CD4-positive, alpha-beta T cell treated with Interleukin-1 beta for 1 hour (primary cell): ENCODE data around the gene LTB4R2.

Source experiments
- DNase-seq, 2 donors: peaks; one replicate each; pipeline ENCODE4 v3.0.0-alpha.2; 2020 to 2022

LTB4R2 gene

GRCh38 chr14:24299255-24300191 lies 10.4 kb upstream of the LTB4R2 start, which contains the start of the genes DHRS1 and NOP9:
DHRS1 (minus strand) TSS chr14:24299780; CDS start chr14:24299106, 674 bp downstream.
NOP9 (plus strand) TSS chr14:24299850; CDS start chr14:24299955, 105 bp downstream.
- DNase-seq, result peak; percentile 88 to 91

DNA sequence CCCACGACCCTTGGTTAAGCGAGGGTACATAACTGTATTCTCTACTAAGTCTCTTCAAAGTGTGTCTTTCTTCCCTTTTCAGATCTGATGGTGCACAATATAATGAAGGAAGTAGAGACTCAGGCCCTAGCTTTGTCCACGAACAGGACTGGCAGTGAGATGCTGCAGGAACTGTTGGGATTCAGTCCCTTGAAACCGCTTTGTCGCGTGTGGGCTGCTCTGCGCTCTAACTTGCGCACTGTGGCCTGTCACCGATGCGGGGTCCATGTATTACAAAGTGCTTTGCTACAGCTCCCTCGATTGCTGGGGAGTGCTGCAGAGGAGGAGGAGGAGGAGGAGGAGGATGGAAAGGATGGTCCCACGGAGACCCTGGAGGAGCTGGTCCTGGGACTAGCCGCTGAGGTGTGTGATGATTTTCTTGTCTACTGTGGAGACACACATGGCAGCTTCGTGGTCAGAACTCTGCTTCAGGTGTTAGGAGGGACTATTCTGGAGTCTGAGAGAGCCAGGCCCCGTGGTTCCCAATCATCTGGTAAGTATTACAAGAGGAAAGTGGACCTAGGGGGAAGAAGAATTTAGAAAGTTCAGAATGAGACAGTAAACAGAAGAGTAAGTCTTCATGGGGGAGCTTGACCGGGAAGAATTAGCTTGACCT lies 9.5 kb upstream of the LTB4R2 start:
- no peak for DNase-seq

DNA sequence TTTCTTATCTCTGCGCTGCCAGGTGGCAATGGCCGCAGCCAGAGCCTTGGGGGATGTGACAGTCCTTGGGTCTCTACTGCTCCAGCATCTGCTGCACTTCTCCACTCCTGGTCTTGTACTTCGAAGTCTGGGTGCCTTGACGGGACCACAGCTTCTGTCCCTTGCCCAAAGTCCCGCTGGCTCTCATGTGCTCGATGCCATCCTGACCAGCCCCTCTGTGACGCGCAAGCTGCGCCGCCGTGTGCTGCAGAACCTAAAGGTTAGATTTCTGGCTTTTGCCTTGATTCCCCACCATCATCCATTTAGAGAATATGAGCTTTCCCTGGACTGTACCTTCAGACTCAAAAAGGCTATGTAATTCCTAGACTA lies 5.9 kb upstream of the LTB4R2 start:
- no peak for DNase-seq

- no peak for DNase-seq
Measured at GRCh38 chr14:24307156-24307574, 2.8 kb upstream of the LTB4R2 start.

DNA sequence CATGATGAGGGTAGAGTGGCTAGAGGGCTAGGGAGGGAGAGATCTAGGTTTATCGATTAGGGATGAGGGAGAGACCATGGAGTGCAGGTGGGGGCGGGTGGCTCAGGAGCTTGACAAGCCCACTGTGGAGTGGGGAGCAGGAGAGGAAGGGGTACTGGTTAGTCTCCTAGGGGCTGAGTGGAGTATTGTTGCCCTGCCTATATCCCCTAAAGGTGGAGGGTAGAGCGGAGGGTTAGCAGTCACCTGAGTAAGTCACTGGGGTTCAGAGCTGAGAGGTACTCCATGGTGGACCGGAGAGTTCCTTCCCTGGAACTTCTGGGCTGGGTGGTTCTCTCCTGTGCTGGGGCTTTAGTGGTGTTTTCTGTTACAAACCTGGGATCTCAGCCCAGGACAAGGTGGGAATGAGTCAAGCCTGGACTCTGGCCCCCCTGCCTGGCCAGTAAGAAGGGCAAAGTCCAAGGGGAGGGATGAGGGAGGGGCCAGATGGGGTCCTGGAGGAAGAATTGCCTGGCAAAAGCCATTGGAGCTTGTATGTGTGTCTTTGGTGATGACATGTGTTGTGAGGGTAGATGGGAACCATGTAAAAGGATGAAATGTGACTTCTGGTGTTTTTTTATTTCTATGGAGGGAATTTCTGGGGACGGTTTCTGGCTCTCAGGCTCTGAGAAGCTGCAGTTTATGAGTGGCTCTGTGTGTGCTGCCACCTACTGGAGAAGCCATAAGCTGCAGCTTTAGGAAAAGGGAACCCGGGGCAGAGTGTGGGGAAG lies 2.2 kb upstream of the LTB4R2 start, which contains the start of gene CIDEB:
CIDEB (minus strand) TSS at position 403 of the 767 bp plus-strand sequence; CDS start at position 284, 119 bp downstream.
- DNase-seq, result peak; percentile 66 to 72

- no peak for DNase-seq
Measured at GRCh38 chr14:24308342-24309124, 1.4 kb upstream of the LTB4R2 start.

DNA sequence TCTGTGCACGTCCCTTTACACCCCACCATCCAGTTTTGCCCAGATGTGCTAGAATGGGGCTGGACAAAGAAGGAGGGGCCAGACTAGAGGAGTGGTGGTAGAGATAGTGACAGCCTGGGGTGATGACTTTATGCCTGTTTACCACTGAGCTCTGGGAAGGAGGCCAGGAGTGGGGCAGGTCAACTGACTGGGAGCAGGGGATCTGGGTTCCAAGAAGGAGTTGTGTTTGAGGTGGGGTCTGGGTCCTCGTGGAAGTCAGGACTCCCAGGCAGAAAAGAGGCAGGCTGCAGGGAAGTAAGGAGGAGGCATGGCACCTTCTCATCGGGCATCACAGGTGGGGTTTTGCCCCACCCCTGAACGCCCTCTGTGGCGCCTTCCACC lies 315 bp downstream of the LTB4R2 start:
- no peak for DNase-seq

DNA sequence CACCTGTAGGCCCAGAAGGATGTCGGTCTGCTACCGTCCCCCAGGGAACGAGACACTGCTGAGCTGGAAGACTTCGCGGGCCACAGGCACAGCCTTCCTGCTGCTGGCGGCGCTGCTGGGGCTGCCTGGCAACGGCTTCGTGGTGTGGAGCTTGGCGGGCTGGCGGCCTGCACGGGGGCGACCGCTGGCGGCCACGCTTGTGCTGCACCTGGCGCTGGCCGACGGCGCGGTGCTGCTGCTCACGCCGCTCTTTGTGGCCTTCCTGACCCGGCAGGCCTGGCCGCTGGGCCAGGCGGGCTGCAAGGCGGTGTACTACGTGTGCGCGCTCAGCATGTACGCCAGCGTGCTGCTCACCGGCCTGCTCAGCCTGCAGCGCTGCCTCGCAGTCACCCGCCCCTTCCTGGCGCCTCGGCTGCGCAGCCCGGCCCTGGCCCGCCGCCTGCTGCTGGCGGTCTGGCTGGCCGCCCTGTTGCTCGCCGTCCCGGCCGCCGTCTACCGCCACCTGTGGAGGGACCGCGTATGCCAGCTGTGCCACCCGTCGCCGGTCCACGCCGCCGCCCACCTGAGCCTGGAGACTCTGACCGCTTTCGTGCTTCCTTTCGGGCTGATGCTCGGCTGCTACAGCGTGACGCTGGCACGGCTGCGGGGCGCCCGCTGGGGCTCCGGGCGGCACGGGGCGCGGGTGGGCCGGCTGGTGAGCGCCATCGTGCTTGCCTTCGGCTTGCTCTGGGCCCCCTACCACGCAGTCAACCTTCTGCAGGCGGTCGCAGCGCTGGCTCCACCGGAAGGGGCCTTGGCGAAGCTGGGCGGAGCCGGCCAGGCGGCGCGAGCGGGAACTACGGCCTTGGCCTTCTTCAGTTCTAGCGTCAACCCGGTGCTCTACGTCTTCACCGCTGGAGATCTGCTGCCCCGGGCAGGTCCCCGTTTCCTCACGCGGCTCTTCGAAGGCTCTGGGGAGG lies 985 bp downstream of the LTB4R2 start, which contains the start of gene LTB4R:
LTB4R (plus strand) TSS at position 857 of the 959 bp plus-strand sequence. CDS start 4,150 bp downstream, outside the sequence.
- DNase-seq, result peak; percentile 77 to 78

- DNase-seq, result peak in 1 of 2 donors; percentile 24
Measured at GRCh38 chr14:24311837-24312615, 2.1 kb downstream of the LTB4R2 start.

DNA sequence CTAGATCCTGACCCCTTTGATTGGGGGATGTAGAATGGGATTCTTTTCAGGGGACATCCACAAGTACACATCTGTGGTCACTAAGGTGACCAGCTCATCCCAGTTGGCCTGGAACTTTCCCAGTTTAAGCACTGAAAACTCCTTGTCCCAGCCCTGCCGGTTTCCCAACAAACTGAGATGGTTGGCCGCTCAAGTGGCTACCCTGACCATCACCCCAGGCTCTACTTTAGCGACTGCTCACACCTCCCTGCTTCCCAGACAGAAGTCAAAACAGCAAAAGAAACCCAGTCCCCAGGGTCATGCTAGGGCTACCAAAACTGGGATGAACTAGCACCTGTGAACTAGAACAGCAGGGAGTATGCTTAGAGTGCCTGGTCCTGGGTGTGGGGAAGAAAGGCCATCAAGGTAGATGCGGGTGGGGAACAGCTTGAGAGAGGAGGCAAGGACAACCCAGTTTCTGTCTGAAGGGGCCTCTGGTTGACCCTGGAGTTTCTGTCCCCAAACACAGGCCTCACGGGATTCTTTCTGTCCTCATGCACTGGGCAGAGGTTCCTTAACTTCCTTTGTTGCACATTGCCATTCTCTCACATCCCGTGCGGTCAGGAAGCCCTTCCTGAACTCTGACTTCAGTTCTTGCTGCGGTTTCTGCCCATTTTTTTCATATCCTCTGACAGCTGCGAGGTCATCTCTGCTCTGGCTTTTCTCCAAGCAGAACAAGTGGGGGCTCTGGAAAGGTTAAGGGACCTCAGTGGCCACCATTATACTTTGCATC lies 3.0 kb downstream of the LTB4R2 start:
- peak; percentile 52 to 54 for DNase-seq

- DNase-seq, result no peak
Measured at GRCh38 chr14:24313913-24314312, 4.0 kb downstream of the LTB4R2 start.

GRCh38 chr14:24314377-24315193 lies 4.6 kb downstream of the LTB4R2 start:
- DNase-seq, result no peak

DNA sequence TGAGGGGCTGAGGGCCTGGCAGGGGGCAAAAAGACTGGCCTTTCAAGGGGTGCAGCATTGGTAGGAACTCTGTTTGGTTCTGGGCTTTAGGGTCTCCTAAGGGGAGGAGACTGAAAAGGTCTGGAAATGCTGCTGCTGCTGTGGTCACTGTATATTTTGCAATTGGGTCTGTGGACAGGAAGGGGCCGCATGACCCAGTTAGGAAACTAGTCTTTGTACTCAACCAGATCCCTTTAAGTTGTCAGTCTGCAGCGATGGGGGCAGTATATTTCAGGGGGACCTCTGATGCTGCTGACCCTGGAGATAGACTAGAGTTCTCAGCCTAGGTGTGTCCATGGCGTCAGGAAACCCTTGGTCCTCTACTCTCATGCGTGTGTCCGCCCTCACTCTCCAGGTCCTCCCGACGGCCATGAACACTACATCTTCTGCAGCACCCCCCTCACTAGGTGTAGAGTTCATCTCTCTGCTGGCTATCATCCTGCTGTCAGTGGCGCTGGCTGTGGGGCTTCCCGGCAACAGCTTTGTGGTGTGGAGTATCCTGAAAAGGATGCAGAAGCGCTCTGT lies 5.4 kb downstream of the LTB4R2 start:
- DNase-seq, result no peak

- no peak for DNase-seq
Measured at GRCh38 chr14:24315807-24316596, 6.1 kb downstream of the LTB4R2 start.

- no peak for DNase-seq
Measured at GRCh38 chr14:24316597-24316950, 6.6 kb downstream of the LTB4R2 start.

DNA sequence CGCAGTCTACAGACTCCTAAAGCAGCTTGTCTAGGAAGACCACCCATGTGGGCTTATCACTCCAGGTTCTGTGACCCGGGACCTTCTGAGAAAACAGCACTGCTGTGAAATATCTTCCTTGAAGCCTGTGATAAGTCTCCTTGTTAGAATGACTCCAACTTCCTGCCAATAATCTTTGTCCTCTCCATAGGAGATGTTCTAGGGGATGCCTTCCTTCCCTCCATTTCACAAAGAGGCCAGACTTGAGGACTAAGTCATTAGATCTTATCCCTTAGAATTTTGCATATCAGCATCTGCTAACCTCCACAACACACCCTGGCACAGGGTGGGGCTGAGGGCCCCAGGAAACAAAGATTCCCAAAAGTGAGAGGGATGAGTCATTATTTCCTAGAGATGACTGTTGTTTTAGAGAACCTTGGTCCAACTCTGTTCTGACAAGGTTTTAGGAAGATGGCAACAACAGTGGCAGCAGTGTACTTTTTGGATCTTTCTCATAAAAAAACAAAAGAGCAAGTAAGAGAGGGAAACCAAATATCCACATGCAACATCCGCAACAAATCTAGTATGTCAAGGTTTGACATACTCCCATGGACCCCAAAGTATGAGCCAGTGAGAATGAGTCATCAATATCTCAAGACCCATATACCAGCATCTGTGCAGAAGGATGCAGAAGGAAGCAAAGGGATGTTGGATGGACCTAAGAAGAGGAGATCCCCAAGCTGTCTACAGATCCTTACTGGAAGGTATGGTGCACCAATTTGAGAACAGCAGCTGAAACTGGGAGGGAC lies 7.4 kb downstream of the LTB4R2 start:
- DNase-seq, result no peak
